Measurements from ENCODE around the gene PHF12.
"Not testable (repeated sequence)": the region's sequence is repeated elsewhere in the genome, so short reads cannot be mapped to it uniquely, and the experiment has no call there.

The PHF12 gene

DNA sequence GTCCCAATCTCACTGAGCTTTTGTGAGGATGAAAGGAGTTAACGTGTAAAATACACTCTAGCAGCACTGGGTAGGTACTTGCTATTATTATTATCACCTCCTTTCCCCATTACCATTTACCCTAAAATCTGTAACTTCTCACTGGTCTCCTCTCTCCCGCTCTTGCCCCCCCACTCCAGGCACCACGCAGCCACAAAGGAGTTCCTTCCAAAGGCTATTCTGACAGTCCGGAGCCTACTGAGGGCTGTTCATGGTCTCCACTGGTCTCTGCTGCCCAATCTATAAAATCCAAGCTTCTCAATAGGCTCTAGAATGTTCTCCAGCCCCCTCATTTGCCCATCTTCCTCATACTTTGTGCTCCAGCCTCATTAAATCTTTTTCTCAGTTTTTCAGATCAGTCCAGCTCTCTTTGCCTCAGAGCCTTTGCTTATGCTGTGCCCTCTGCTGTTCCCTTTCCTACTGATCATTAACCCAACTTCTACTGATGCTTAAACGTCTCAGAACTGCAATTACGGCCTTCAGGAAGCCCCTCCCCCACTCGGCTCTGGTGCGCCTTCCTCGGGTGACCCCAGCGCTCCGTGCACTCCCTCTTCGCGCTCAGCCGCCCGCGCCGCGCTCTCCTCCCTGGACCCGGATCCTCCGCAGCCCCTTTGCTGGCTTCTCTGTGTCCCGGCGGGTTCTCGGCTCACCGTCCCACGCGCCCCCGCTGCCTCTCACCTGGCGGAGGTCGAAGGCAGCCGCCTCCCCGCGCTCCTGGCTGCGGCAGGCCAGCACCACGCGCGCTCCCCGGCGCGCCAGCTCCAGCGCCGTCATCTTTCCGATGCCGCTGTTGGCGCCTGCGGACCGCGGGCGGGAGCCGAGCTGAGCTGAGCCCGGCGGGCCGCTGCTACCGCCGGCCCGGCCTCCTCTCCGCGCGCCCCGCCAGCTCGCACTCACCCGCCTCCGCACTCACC lies 49.2 kb downstream of the PHF12 start:
- no peak for DNase-seq (ENCODE audit: low spot score)

DNA sequence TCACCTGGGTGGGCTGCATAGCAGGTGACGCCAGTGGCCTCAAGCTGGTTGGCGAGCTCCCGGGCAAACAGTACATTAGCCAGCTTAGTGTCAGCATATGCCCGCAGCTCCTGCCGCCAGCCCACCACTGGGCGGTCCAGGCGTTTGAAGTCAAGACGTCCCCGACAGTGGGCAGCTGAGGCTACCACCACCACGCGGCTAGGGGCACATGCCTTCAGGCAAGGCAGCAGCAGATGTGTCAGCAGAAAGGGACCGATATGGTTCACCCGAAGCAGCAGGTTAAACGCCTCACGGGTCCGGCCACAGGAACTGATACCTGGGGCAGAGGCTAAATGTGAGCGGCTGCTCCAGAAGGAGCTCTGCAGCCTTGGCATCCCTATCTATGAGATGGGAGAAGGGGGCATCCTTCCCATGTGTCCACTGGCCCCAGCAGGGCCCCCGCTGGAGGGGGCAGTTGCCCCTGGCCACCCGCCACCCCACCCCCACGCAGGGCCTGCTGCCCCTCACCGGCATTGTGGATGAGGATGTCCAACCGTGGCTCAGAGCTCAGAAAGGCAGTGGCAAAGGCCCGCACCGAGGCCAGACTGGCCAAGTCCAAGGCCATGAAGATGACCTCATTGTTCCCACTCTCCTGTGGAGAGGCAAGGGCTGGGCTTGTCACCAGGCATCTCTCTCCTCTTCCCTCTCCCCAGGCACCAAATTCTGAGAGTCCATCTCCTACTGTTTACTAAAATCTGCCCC lies 50.2 kb downstream of the PHF12 start:
- no peak for DNase-seq (ENCODE audit: low spot score)

DNA sequence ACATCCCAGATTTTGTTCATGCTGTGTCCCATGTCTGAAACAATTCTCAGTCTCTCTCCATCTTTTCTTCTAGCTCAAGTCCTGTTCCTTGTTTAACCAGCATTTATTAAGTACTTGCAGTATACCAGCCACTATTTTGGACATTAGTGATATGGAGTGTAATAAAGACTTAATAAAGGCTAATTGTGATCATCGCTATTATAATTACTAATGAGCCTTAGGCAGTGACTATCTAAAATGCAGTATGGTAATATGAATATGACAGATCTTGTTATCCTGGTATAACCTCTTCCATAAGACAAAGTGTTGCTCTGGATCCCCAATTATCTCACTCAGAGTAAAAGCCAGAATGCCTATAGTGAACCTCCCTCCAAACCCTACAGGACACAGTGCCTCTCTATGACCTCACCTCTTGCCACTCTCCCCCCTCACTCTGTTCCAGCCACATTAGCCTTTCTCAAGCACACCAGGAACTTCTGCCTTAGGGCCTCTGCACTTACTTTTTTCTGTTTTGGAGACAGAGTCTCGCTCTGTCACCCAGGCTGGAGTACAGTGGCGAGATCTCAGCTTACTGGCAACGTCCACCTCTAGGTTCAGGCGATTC lies 52.0 kb downstream of the PHF12 start:
- DNase-seq (ENCODE audit: low spot score), result no peak

DNA sequence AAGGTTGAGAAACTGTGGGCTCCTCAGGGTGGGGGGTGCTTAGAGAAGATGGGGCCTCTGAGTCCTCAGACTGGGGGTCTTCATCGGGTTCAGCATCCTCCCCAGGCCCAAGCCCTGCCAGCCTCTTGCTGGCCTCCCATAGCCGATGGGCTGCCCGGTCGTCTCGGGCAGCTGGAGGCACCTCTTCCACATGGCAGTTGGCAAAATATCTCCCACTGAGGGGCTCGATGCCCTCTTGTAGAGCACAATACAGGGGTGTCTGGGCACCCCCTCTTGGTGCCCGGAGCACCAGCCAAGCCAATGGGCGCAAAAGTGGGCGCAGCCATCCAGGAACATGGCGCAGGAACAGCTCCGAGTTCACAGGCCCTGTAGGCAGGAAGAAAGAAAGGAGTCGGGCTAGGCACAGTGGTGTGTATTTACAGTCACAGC lies 52.8 kb downstream of the PHF12 start:
- no peak for DNase-seq (ENCODE audit: low spot score)

DNA sequence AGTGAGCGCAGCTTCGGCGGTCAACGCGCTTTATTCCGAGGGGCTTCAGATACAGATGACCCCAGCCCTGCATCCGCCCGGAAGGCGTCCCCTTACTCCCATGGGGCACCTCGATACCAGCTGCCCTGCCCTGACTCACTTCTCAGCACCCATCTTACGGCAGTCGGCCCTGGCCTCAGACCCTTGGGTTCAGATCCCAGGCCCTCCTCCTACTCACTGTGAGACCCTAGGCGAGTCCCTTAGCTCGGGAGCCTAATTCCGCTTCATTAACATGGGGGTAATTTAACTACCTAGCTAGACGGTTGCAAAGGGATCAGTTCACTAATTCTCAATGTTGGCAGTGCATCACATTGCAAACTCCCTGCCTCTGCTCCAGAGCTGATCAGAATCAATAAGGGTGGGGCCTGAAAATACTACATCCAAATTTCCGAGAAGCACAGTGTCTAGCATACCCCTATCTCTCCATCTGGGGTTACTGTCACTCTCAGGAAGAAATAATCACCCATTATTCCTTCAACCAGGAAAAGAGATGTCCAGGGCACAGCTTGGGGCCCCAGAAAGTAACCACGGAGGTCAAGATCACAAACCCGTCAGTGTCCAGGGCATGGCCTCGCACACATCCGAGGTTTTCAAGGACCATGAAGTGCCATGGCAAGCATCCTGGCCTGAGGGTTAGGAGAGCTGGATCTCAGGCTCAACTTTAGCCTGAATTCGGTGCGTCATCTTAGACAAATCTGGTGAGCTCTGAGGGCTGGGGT lies 53.4 kb downstream of the PHF12 start:
- no peak for DNase-seq (ENCODE audit: low spot score)

DNA sequence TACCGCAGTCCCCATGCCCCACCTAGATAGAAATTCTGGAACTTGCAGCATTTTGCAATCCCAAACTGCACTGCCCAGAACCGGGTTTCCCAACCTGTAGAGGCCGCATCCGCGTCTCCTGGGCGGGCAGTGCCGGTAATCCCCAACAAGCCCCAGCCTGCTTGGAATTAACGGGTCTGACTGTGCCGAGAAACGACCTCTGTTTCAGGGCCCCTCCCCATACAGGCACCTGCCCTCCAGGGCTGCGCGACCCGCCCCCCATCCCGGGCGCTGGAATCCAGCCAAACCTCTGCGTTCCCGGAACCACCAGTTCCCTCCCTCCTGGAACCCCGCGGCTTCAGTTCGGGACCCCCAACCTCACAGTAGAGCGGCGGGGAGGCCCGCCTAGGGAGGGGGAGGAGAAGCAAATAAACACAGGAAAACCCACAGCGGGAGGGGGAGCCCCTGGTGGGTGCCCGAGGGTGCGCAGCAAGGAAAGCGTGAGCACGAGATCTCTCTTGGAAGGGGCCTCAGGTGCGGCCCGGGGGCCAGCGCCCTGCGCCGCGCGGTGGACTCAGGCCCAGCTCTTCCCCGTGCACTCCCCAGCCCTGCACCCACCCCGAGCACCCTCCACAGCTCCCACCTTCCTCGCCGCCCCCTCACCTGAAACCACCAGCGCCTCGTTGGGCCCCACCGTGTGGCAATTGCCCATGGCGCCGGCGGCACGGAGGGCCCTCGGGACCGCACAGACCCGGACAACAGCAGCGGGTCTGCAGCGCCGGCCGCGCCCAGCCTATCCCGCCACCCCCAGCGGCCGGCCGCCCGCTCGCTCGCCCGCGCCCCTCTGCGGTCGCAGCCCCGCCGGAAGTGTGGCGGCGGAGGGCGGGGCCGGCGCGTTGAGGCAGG lies 54.2 kb downstream of the PHF12 start, which contains the start of gene FLOT2:
TSS of gene FLOT2 (minus strand) at position 850 of the 885 bp plus-strand sequence. CDS start at position 691, 159 bp downstream.
- no peak for DNase-seq (ENCODE audit: low spot score)

DNA sequence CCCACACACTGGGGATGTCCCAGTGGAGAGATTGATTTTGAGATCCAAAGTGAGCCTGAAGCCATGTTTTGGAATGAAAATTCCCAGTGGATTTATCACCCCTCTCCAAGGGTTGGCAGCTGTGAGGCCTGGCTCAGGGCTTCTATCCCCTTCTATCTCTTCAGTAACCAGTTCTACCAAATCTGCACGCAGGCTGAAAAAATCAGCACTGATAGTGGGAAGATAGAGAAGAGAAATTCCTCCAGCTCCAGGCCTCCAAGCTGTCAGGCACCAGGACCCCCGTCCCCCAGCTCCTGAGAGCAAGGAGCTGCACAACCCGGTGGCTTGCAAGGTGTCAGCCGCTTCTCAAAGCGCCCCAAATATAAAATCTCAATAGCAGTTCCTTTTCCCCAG lies 54.8 kb downstream of the PHF12 start:
- DNase-seq (ENCODE audit: low spot score), result no peak

DNA sequence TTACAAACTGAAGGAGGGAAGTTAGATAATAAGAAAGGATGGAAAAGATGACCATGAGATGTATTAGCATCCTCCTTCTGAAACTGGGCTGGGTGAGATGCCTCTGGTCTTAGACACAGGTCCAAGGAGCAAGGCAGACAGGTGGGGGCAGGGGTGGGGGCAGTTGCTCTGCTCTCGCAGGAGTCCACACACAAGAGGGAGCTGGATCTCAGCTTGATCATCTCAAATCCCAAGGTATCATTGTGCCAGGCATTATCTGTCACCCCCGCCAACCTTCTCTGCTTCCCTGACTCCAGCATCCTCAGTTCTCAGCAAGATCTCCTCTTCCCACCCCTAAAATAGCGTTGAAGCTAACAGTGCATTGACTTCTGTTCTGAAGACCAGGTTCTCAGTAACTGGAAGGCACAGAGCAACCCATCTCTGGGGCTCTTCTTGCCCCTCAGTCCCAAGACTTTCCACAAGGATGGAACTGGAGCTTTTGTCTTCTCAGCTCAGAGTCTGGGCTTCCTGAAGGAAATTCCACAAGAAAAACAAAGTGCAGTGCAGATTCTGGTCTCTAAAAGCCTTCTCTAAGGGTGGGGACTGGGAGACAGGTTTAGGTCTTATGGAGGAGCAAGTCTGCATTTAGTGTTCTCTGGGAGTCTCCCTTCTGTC lies 55.4 kb downstream of the PHF12 start:
- no peak for DNase-seq (ENCODE audit: low spot score)

DNA sequence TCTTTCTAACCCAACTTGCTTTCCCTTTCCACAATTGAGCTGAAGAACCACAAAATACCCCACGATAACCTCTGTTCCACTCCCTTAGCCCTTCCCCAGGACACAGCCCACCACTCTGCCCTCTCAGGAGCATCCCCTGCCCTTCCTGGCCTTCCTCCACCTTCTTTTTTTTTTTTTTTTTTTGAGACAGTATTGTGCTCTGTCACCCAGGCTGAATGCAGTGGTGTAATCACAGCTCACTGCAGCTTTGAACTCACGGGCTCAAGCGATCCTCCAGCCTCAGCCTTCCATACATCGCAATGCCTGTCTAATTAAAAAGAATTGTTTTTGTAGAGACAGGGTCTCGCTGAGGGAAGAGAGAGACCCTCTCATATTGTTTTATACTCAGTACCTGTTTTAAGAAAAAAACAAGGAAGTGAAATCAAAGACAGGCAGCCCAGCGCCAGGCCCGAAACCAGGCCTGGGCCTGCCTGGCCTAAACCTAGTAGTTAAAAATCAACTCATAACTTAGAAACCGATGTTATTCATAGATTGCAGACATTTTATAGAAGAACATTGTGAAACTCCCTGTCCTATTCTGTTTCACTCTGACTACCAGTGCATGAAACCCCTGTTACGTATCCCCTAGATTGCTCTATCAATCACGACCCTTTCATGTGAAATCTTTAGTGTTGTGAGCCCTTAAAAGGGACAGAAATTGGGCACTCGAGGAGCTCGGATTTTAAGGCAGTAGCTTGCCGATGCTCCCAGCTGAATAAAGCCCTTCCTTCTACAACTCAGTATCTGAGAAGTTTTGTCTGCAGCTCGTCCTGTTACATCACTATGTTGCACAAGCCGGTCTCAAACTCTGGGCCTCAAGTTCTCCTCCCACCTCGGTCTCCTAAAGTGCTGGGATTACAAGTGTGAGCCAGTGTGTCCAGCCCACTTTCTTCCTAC lies 57.8 kb downstream of the PHF12 start:
- DNase-seq (ENCODE audit: low spot score), result not testable (repeated sequence)

DNA sequence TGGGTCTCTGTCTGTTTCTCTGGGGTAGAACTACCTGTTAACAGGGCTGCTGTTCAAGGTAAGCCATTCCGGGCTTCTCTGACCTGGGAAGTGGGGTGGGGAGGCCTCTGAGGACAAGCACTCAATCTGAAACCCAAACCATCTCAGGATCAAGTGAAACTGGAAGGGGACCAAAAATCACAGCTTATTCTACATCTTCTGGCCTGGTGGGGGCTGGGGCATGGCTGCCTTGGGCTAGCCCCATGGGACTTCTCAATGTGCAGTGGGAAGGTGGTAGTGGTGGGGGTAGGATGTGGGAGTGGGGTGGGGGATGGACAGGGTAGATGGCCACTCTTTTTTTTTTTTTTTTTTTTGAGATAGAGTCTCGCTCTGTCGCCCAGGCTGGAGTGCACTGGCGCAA lies 59.3 kb downstream of the PHF12 start:
- no peak for DNase-seq (ENCODE audit: low spot score)

DNA sequence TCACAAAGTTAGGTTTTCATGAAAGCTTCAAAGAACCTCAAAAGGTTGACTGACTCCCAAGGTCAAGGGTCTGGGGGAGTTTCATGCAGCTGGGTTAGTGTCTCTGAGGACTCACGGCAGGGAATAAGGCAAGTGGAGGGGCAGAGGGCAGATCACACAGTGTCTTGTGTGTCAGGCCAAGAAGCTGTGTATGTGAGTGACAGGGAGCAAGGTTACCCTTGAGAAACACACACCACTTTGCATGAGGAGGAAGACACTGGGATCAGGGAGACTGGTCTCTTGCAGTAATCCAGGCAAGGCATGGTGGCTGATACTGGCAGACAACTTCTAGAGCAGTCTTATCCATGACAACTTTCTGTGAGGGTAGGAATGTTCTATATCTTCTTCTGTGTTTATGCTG lies 60.1 kb downstream of the PHF12 start:
- DNase-seq (ENCODE audit: low spot score), result no peak

DNA sequence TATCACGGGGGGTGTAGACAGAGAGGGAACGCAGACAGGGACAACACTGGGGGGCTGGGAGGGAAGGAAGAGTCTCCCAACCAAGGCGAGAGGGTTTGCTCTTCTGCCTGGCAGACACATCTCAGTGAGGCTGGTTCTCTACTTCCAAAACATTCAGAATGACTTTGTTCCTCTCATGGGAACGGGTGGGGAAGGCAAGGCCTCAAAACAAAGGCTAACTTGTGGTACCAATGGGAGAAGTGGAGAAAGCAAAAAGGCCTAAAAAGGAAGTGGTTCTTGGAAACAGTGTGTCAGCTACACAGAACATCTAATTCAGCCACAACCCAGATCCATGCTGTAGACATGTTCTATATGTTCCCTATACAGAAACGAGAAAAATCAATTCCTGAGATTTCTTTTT lies 61.3 kb downstream of the PHF12 start:
- no peak for DNase-seq (ENCODE audit: low spot score)

DNA sequence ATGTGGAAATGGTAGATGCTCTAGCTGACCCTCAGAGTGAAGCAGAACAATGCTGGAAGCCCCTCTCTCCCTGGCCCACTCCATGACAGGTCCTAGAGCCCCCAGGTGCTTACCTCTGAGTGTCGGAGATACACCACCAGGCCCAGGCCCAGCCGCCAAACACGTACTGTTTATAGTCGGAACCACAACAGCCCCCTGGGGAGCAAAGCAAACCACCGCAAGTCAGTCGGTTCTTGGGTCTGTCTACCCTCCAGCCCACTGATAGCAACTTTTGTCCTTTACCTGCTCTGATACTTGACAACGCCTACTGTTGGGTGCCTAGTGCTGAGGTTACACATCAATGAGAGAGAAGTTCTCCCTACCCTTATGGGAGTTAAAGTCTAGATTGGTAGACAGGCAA lies 62.5 kb downstream of the PHF12 start:
- no peak for DNase-seq (ENCODE audit: low spot score)

DNA sequence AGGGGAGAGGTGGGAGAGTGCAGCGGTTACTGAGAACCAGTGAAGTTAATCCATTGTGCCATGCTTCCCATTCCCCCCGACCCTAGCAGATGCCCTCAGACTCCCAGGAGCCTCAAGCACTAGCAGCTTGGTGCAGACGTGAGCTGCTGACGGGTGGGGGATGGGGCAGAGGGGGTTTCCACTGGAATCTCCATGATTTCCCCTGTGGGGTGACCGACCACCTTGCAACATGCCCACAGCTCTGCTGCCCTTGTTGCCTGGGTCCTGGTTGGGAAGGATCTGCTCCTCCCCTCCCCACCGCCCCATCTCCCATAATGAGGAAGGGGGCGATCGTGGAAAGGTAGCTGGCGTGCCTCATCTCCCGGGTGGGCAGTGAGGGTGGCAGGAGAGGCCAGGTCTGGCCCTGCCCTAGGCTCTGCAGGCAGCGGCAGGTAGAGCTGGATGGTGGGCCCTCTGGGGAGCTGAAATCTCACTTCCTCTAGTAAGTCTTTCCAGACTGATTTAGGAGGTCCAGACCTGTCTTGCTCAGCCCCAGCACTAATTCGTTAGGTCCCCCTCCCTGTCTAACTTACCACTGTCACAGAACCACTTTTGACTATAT lies 63.3 kb downstream of the PHF12 start:
- DNase-seq (ENCODE audit: low spot score), result no peak

DNA sequence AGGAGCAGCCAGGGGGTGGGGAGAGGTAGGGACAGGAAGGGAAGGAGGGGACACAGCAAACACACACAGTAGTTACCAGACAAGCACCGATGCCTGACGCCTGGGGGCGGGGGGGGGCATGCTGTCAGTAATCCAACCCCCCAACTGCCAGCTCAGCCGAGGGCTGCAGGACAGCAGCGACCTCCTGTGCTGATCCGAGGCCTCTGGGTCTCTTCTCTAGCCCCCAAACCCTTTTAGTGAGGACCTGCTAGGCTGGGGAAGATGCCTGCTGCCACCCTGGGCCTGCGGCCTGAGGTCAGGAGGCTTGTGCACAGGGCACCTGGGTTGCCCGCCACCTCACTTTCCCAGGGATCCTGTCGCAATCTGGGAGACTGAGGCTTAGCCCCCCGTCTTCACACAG lies 65.4 kb downstream of the PHF12 start:
- no peak for DNase-seq (ENCODE audit: low spot score)

DNA sequence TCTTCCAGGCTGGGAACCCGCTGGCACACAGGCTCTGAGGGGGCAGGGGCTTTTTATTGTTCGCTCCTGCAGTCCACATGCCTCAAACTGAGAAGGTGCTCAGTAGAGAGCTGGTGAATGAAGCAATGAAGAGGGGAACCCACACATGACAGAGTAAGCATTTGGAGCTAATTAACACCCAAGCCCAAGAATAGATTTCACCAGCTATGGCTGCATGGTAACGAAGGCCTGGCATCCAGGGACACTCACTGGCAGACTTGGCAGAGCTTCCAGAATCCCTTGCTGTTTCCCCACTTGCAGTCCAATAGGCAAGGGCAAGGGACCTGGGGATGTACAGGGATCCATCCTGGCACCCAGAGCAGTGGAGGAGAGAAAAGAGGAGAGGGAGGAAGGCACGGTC lies 66.0 kb downstream of the PHF12 start:
- no peak for DNase-seq (ENCODE audit: low spot score)

DNA sequence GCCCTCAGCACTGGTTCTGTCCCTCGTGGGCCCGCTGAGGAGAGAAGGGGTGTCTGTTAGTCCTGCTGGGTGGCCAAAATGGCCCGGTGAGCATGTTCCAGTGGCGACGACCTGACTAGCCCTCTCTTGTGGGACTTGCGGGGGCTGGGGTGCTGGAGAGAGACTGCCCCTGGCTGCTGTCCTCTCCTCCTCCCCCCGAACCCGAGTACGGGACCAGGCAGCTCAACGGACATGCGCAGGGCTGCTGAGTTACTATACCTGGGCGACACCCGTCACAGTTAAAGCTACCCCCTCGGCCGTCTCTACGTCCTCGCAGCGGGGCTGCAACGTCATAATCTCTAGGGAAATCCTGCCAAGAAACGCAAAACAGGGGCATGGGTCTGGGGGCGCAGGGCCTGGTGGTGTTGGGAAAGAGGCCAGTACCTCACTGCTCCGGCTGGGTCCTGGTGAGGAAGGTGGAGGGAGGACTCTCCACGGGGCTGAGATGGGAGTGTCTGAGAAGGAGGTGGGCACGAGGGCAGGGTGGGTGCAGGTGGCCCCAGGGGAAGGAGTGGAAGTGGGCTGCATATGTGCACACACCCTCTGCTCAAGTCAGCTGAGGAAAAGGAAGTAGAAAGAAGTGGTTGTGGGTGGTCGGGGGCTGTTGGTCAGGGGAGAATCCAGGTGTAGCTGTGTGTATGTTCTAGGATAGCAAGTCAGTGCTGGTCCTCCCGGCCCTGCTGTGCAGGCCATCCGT lies 67.2 kb downstream of the PHF12 start:
- DNase-seq (ENCODE audit: low spot score), result no peak

Measured in pons (tissue), 1 donor.